ENCODE data around the gene VEGFB. TPM values are rescaled to one million over a fixed set of nuclear protein-coding genes. Genes with fewer than 3 reads are reported as not detected.

Gene VEGFB
- total RNA-seq, 1 donor: 9.1 TPM

DNA sequence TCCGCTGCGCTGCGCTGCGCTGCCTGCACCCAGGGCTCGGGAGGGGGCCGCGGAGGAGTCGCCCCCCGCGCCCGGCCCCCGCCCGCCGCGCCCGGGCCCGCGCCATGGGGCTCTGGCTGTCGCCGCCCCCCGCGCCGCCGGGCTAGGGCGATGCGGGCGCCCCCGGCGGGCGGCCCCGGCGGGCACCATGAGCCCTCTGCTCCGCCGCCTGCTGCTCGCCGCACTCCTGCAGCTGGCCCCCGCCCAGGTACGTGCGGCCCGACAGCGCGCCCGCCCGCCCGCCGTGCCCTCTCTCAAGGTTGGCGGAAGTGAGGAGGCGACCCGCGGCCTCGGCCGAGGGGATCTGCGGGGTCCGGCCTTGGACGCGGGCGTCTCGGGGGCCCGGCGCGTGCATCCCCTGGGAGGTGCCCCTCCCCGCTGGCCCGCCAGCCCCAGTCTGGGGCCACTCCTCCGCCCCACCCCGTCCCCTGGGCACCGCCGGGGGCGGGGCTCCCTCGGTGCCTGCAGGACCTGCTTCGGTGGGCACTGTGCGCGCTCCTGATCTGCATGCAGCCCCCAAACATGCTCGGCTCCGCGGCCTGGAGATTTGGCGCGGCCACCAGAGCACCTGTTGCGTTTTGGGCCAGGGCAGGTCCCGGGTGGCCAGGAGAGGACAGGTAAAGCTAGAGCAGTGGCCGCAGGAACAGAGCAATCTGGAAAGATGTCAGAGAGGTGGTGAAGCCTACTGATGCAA is 429 bp downstream of the VEGFB start:
- Histone ChIP-seq H3K9me3 (ENCODE audit: low read depth, low read length) (no peaks in the 10 kb centered on the region), H3K4me3 (ENCODE audit: low read length) (peak overlapping the region; percentile 42), H3K27me3 (ENCODE audit: insufficient read depth, low read length) (no peaks in the 10 kb centered on the region), H3K4me1 (ENCODE audit: insufficient read depth, low read length) (peaks cover 72% of the 10 kb centered on the region)

DNA sequence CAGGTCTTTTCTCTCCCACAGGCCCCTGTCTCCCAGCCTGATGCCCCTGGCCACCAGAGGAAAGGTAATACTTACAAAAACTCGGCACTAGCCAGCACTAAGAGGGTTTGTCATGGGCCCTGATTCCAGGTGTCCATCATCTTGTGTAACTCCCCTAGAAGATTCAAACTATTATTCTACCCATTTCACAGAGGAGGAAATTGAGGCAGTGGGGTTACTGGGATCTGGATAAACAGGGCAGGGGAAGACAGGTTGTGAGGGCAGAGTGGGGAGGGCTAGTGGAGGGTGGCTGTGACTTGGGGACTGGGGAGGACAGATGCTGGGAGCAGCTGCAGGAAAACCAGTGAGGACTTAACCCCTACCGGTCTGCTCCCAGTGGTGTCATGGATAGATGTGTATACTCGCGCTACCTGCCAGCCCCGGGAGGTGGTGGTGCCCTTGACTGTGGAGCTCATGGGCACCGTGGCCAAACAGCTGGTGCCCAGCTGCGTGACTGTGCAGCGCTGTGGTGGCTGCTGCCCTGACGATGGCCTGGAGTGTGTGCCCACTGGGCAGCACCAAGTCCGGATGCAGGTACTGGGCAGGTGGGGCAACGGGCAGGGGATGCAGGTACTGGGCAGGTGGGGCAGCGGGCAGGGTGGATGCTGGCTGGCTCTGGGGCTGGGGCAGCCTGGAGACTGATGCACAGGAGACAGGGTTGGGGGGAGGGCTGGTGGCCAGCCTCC is 1.2 kb downstream of the VEGFB start:
- H3K4me3 ChIP-seq (ENCODE audit: low read length): peak overlapping the region; percentile 42
- no peaks in the 10 kb centered on the region for H3K9me3 ChIP-seq (ENCODE audit: low read depth, low read length)
- no peaks in the 10 kb centered on the region for H3K27me3 ChIP-seq (ENCODE audit: insufficient read depth, low read length)
- peaks cover 76% of the 10 kb centered on the region for H3K4me1 ChIP-seq (ENCODE audit: insufficient read depth, low read length)

DNA sequence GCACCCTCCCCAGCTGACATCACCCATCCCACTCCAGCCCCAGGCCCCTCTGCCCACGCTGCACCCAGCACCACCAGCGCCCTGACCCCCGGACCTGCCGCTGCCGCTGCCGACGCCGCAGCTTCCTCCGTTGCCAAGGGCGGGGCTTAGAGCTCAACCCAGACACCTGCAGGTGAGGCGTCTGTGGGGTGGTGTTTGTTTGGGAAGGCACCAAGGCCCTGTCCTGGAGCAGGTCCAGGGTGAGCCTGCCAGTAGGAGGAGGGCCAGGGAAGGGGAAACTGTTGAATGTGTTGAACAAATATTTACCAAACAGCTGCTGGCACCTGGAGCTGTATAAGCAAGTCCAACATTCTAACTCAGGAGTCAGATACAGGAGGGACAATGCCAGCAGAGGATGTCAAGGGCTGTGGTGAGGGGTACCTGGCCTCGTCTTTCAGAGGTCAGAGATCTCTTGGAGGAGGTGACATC is 3.1 kb downstream of the VEGFB start:
- H3K27me3 ChIP-seq (ENCODE audit: insufficient read depth, low read length): no peaks in the 10 kb centered on the region
- H3K4me1 ChIP-seq (ENCODE audit: insufficient read depth, low read length): peaks cover 67% of the 10 kb centered on the region
- H3K9me3 ChIP-seq (ENCODE audit: low read depth, low read length): no peaks in the 10 kb centered on the region
- H3K4me3 ChIP-seq (ENCODE audit: low read length): no peak overlapping the region

DNA sequence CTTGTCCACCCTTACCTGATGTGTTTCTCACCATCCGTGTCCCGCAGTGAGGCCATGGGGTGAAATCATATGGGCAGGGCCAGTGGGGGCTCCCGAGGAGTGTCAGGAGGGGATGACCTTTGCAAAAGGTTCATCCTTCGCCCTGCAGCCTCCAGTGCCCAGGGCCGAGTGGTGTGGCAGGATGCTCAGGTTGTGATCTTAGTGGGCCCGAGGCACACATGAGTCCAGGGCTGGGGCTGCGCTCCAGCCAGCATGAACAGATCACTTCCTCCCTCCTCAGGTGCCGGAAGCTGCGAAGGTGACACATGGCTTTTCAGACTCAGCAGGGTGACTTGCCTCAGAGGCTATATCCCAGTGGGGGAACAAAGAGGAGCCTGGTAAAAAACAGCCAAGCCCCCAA is 3.7 kb downstream of the VEGFB start:
- Histone ChIP-seq H3K4me3 (ENCODE audit: low read length) (no peak overlapping the region), H3K9me3 (ENCODE audit: low read depth, low read length) (no peaks in the 10 kb centered on the region), H3K27me3 (ENCODE audit: insufficient read depth, low read length) (no peaks in the 10 kb centered on the region), H3K4me1 (ENCODE audit: insufficient read depth, low read length) (peaks cover 70% of the 10 kb centered on the region)

DNA sequence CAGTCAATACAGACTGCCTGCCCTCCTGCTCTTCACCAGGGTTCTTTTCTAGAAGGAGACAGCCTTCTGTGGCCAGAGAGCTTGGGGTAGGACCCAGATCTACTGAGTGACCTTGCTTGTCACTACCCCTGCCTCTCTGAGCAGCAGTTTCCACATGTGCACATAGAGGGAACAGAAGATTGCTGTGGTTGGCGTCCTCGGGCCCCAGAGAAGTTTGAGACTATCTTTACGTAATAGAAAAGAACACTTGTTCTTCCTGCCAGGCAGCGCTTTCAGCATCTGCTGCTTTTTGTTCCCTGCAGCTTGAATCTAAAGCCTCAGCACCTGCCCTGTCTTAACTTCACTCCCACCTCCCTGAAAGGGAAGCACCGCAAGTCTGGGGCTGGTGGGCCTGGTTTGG is 4.6 kb downstream of the VEGFB start:
- Histone ChIP-seq H3K9me3 (ENCODE audit: low read depth, low read length) (no peaks in the 10 kb centered on the region), H3K4me3 (ENCODE audit: low read length) (no peak overlapping the region), H3K4me1 (ENCODE audit: insufficient read depth, low read length) (peaks cover 70% of the 10 kb centered on the region), H3K27me3 (ENCODE audit: insufficient read depth, low read length) (no peaks in the 10 kb centered on the region)

DNA sequence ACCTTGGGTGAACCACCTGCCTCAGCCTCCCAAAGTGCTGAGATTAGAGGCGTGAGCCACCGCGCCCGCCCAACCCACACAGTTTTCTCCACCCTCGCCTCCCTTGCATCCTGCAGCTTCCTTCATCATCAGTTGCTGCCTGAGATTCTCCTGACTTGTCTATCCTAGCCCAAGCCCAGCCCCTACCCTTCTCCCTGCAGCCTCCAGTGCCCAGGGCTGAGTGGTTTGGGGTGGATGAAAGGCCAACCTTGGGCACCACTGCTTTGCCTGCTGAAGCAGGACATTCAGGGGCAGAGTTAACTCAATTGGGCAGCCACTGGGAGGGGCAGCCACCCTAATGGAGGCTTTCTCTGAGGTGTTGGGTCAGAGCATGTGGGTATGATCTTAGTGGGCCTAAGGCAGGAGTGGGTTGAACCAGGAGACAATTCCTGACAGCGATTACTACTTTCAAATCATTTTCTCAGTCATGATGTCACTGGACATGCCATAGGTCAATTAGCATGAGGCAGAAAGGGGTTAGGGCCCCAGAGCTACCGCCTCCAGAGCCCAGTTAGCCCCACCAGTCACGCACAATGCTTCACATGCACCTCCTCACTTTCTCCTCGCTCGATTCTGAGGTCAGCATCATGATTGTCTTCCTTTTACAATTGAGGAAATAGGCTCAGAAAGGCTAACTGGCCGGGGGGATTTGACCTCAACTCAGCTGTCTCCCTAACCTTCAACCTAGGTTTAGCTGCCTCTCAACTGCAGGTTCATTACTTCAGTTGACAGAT is 5.5 kb downstream of the VEGFB start:
- H3K4me3 ChIP-seq (ENCODE audit: low read length): peak overlapping the region; percentile 71
- H3K9me3 ChIP-seq (ENCODE audit: low read depth, low read length): no peaks in the 10 kb centered on the region
- no peaks in the 10 kb centered on the region for H3K27me3 ChIP-seq (ENCODE audit: insufficient read depth, low read length)
- H3K4me1 ChIP-seq (ENCODE audit: insufficient read depth, low read length): peaks cover 69% of the 10 kb centered on the region

DNA sequence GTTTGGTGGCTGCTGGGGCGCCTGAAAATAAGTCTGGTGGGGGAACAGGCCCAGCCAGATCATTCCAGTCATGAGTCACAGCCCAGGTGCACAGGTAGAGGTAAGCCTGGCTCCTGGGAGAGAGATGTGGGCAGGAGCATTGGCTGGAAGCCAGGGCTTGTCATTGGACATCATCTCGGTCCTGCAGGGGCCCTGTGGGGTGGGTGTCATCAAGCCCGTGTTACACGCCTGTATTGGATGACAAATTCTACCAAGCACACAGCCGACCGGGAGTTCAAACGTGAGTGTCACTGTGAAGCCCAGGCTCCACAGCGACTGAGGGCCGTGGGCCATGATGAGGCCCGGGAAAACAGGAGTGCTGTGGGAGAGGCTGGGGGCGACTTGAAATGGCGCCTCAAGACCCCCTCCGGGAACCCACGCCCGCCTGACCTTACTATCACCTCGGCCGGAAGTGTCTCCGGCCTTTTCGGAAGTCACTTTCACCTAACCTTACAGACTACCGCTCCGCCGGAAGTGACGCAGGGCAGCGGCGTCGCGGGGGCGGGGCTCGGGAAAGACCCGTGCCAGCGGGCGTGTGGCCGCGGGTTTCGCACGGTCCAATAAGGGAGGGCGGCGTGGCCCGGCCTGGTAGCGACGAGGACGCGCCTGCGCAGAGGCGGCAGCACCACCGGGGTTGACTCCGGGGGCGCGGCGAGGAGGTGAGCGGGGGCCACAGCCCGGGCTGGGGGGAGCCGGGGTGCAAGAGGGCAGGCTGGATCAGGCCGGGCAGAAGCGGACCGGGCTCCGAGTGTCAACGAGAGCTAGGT is 6.3 kb downstream of the VEGFB start, which contains the start of gene FKBP2:
TSS of gene FKBP2 (plus strand) at position 661 of the 806 bp plus-strand sequence. CDS start 1,293 bp downstream, outside the sequence.
- Histone ChIP-seq H3K9me3 (ENCODE audit: low read depth, low read length) (no peaks in the 10 kb centered on the region), H3K4me3 (ENCODE audit: low read length) (peak within 1 kb of the TSS; percentile 71), H3K27me3 (ENCODE audit: insufficient read depth, low read length) (no peaks in the 10 kb centered on the region), H3K4me1 (ENCODE audit: insufficient read depth, low read length) (peaks cover 69% of the 10 kb centered on the region)

DNA sequence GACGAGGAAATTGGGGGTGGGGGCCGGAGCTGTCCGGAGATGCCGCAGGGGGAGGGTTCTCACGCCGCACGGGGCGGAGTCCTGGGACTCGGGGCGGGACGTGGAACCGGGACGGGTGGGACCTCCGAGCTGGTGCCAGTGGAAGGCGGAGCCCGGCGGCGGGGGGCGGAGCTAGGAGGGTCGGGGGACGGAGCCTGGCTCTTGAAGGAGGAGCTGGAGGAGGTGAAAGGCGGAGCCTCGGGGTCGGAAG is 6.8 kb downstream of the VEGFB start:
- Histone ChIP-seq H3K4me3 (ENCODE audit: low read length) (peak overlapping the region; percentile 71), H3K9me3 (ENCODE audit: low read depth, low read length) (no peaks in the 10 kb centered on the region), H3K4me1 (ENCODE audit: insufficient read depth, low read length) (peaks cover 69% of the 10 kb centered on the region), H3K27me3 (ENCODE audit: insufficient read depth, low read length) (no peaks in the 10 kb centered on the region)

DNA sequence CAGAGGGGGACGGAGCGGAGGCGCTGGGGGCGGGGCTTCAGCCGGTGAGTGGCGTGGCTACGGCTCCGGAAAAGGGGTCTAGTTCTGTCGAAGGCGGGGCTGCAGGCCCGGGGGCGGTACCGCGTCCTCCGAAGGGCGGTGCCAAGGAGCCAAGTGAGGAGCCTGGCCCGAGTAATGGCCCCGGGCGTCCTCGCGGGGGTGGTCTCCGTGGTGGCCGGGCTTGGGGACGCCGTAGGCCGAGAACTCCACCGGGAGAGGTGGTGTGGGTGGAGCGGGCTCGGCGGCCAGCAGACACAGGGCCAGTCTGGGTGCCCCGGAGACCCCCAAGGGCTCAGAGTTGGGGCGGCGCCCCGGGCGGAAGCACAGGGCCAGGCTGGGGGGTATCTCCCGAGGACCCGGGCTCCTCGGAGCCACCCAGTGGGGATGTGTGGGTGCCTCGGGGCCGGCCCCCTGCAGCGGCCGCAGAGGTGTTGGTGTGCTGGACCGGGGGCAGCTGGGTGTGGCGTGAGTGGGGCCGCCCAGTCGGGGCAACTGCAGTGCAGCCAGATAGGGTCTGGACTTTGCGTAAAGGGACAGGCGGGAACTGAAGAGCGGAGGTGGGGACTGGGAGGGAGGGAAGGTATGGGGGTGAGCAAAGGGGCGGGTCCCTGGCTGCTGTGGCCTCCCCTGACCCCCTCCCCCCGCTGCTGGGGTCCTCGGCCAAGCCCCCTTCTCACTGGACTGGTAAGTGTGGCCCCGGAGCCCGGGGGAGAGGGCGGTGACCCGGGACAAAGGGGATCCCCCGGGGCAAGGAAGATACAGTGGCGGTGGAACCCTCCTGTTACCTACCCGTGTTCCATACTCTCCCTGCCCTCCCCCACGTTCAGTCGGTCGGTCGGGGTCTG is 7.3 kb downstream of the VEGFB start:
- Histone ChIP-seq H3K4me1 (ENCODE audit: insufficient read depth, low read length) (peaks cover 69% of the 10 kb centered on the region), H3K27me3 (ENCODE audit: insufficient read depth, low read length) (no peaks in the 10 kb centered on the region), H3K4me3 (ENCODE audit: low read length) (peak overlapping the region; percentile 71), H3K9me3 (ENCODE audit: low read depth, low read length) (no peaks in the 10 kb centered on the region)

DNA sequence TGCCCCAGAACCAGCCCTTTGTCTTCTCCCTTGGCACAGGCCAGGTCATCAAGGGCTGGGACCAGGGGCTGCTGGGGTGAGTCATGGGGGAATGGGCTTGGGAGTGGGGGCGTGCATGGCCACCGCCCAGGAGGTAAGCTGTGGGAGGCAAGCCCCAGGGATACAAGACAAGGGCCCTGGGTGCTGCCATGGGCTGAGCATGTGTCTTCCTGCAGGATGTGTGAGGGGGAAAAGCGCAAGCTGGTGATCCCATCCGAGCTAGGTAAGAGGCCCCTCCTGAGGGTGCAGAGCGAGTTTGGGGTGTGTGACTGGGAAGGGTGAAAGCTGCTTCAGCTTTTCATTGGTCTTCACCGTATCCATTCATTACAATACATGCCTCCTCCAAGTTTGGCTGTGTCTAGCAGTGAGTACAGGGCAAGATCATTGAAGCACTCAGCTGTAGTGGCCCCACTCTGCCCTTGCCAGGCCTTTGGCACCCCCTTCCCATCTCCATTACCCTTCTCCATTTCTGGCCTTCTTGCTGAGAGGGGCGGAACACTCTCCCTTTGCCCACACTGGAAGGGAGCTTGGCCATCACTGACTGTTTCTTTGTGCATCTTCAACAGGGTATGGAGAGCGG is 9.0 kb downstream of the VEGFB start:
- H3K4me3 ChIP-seq (ENCODE audit: low read length): no peak overlapping the region
- H3K27me3 ChIP-seq (ENCODE audit: insufficient read depth, low read length): no peaks in the 10 kb centered on the region
- peaks cover 65% of the 10 kb centered on the region for H3K4me1 ChIP-seq (ENCODE audit: insufficient read depth, low read length)
- H3K9me3 ChIP-seq (ENCODE audit: low read depth, low read length): no peaks in the 10 kb centered on the region

DNA sequence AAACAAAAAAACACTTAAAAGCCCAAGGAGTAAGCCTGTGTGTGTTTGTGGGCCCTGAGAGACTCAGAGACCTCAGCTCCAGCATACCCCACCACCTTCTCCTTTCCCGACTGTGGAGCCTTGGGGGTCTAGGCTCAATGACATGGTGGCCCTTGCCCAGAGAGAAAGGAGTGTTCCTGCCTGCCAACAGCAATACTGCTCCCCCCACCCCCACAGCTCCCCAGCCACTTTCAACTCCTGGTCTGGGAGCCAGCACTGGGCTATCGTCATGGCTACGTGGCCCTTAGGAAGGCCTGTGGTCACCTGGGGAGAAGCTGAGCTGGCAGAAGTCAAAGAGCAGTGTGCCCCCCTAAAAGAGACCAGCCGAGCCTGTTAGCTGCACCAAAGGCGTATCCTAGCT is 9.7 kb downstream of the VEGFB start:
- Histone ChIP-seq H3K4me3 (ENCODE audit: low read length) (no peak overlapping the region), H3K4me1 (ENCODE audit: insufficient read depth, low read length) (peaks cover 57% of the 10 kb centered on the region), H3K27me3 (ENCODE audit: insufficient read depth, low read length) (no peaks in the 10 kb centered on the region), H3K9me3 (ENCODE audit: low read depth, low read length) (no peaks in the 10 kb centered on the region)

DNA sequence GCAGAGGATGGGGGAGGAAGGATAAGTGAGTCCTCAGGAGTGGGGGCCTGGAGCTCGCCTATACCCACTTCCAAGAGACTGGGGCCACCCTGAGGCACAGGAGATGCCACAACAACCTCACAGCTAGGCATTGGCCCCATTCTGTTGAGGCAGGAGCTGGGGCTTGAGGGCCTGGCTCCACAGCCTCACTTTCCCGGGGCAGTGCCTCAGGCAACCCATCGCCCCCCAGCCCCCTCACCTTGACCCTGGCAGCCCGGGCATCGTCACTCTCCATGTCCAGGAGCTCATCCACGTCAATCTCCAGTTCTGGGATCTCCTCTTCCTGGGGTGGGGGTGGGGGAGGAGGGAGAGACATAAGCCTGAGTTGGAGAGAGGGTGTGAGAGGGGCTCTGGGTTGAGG is 10.6 kb downstream of the VEGFB start:
- H3K27me3 ChIP-seq (ENCODE audit: insufficient read depth, low read length): no peaks in the 10 kb centered on the region
- no peak overlapping the region for H3K4me3 ChIP-seq (ENCODE audit: low read length)
- peaks cover 49% of the 10 kb centered on the region for H3K4me1 ChIP-seq (ENCODE audit: insufficient read depth, low read length)
- no peaks in the 10 kb centered on the region for H3K9me3 ChIP-seq (ENCODE audit: low read depth, low read length)

DNA sequence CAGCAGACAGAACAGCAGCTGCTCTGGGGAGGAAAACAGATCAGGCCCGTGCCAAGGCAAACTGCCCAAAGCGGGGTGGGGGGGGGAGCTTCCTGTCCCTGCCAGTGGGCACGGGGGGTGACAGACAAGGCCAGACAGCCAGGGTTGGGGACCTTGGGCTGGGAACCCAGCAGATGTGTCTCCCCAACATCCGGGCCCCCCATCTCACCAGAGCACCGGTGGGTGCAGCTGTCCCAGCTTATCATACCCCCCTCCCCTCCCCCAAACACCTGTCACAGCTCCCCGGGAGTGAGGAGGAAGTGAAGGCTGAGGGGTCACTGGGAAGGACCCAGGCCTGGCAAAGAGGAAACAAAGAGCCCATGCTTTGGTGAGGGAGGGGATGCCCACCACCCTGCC is 11.0 kb downstream of the VEGFB start:
- Histone ChIP-seq H3K4me1 (ENCODE audit: insufficient read depth, low read length) (peaks cover 44% of the 10 kb centered on the region), H3K27me3 (ENCODE audit: insufficient read depth, low read length) (no peaks in the 10 kb centered on the region), H3K4me3 (ENCODE audit: low read length) (peak overlapping the region; percentile 44), H3K9me3 (ENCODE audit: low read depth, low read length) (no peaks in the 10 kb centered on the region)

Data from mononuclear cell (primary cell).